A549 (cell line): ENCODE measurements around the gene BCAS1.

Experiments used
- BHLHE40 ChIP-seq: IDR thresholded peaks from 2 replicates; pipeline ENCODE4 v1.6.1; 2012; ENCODE audit warnings: low read depth, low read length, inconsistent platforms
- EP300 ChIP-seq, 2 experiments: fragments of >200 bp; sonication (Bioruptor Twin); formaldehyde crosslinking; IDR thresholded peaks; 2 replicates in 1 of 2; 3 replicates in 1 of 2; pipeline ENCODE4 v1.6.1; 2016 to 2017
- HDAC2 ChIP-seq: fragments of 200-600 bp; sonication (generic); IDR thresholded peaks from 2 replicates; pipeline ENCODE4 v1.6.1; 2016
- MYC ChIP-seq: IDR thresholded peaks from 2 replicates; pipeline ENCODE4 v1.6.1; 2012; ENCODE audit warnings: mild to moderate bottlenecking, inconsistent platforms, low read length, improper control_type of control experiment, borderline replicate concordance
- NFE2L2 ChIP-seq: fragments of 150-350 bp; conservative IDR thresholded peaks from 2 replicates; pipeline ENCODE4 v1.6.1; 2014; ENCODE audit warnings: low read length
- PBX3 ChIP-seq: IDR thresholded peaks from 2 replicates; pipeline ENCODE4 v1.6.1; 2012
- PHF8 ChIP-seq: fragments of 200-600 bp; sonication (generic); IDR thresholded peaks from 2 replicates; pipeline ENCODE4 v1.6.1; 2016; ENCODE audit warnings: low read depth, mild to moderate bottlenecking, antibody characterized with exemption, moderate library complexity, borderline replicate concordance
- POLR2A ChIP-seq: IDR thresholded peaks from 2 replicates; pipeline ENCODE4 v1.6.1; 2012; ENCODE audit warnings: mild to moderate bottlenecking, low read length
- RCOR1 ChIP-seq: fragments of 150-350 bp; IDR thresholded peaks from 2 replicates; pipeline ENCODE4 v1.6.1; 2014; ENCODE audit warnings: antibody characterized with exemption, low read length, low read depth
- RFX5 ChIP-seq: fragments of 450-650 bp; IDR thresholded peaks from 2 replicates; pipeline ENCODE4 v1.7.1; 2014; ENCODE audit warnings: antibody characterized with exemption, mild to moderate bottlenecking, moderate library complexity
- TP53 ChIP-seq: fragments of 250-450 bp; sonication (Bioruptor Pico); IDR thresholded peaks from 2 replicates; pipeline ENCODE4 v1.5.0; 2021; ENCODE audit warnings: mild to moderate bottlenecking, moderate library complexity
- USF2 ChIP-seq: fragments of 450-650 bp; IDR thresholded peaks from 2 replicates; pipeline ENCODE4 v1.6.1; 2014; ENCODE audit warnings: antibody characterized with exemption
- TF ChIP-seq, protein P1 (sequence below): fragments of >200 bp; sonication (Bioruptor Twin); formaldehyde crosslinking; IDR thresholded peaks from 3 replicates; pipeline ENCODE4 v1.5.1; 2016
- TF ChIP-seq, protein P2 (sequence below): fragments of 250-450 bp; sonication (Bioruptor Pico); IDR thresholded peaks from 2 replicates; pipeline ENCODE4 v1.5.0; 2021; ENCODE audit warnings: mild to moderate bottlenecking, moderate library complexity, borderline replicate concordance

DNA sequence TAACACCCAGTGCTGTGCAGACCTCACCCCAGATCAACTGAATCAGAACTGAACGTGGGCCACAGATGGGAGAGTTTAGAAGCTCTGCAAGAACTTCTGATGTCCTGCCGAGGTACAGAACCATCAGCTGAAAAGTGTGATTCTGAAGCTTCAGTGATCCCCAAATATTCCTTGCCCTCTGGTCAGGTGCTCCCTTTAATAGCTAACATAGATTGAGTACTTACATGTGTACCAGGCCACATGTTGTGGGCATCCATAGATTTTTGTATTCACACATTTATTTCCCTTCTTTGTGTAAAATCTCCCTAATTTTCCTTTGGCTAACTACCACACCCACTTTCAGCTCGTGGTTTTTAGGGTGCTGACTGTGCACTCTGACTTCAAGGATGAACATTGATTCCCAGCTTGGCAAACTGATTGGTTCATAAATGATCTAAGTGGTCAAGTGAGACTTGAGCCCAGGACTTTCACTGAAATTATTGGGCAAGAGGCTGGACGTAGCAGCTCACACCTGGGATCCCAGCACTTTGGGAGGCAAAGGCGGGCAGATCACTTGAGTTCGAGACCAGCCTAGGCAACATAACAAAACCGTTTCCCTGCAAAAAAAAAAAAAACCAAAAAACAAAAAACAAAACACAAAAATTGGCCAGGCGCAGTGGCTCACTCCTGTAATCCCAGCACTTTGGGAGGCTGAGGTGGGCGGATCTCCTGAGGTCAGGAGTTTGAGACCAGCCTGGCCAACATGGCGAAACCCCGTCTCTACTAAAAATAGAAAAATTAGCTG, 162.2 kb downstream of the BCAS1 start:
- TF ChIP-seq, protein P1, sequence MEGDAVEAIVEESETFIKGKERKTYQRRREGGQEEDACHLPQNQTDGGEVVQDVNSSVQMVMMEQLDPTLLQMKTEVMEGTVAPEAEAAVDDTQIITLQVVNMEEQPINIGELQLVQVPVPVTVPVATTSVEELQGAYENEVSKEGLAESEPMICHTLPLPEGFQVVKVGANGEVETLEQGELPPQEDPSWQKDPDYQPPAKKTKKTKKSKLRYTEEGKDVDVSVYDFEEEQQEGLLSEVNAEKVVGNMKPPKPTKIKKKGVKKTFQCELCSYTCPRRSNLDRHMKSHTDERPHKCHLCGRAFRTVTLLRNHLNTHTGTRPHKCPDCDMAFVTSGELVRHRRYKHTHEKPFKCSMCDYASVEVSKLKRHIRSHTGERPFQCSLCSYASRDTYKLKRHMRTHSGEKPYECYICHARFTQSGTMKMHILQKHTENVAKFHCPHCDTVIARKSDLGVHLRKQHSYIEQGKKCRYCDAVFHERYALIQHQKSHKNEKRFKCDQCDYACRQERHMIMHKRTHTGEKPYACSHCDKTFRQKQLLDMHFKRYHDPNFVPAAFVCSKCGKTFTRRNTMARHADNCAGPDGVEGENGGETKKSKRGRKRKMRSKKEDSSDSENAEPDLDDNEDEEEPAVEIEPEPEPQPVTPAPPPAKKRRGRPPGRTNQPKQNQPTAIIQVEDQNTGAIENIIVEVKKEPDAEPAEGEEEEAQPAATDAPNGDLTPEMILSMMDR: no peak
- TF ChIP-seq MYC (no peak), POLR2A (no peak), HDAC2 (no peak), BHLHE40 (no peak), NFE2L2 (no peak), TP53 (CRISPR knock-in tag) (no peak), PHF8 (no peak), RCOR1 (no peak), USF2 (no peak), PBX3 (no peak), RFX5 (no peak), EP300 (IDR thresholded peaks at IDR 0.05) (no peak)
- TF ChIP-seq, protein P2, sequence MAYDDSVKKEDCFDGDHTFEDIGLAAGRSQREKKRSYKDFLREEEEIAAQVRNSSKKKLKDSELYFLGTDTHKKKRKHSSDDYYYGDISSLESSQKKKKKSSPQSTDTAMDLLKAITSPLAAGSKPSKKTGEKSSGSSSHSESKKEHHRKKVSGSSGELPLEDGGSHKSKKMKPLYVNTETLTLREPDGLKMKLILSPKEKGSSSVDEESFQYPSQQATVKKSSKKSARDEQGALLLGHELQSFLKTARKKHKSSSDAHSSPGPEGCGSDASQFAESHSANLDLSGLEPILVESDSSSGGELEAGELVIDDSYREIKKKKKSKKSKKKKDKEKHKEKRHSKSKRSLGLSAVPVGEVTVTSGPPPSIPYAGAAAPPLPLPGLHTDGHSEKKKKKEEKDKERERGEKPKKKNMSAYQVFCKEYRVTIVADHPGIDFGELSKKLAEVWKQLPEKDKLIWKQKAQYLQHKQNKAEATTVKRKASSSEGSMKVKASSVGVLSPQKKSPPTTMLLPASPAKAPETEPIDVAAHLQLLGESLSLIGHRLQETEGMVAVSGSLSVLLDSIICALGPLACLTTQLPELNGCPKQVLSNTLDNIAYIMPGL: no peak
